Effector memory CD8-positive, alpha-beta T cell (primary cell): ENCODE measurements around the gene MORC4.
A peak's percentile ranks its signal among the peaks of the same experiment; 100 is the strongest.

Experiments used
- ATAC-seq: fragments of 150-1000 bp; cut with Tn5 transposase; replicated peaks from 2 replicates; pipeline ENCODE4 v1.10.0; 2021; ENCODE audit warnings: mild to moderate bottlenecking, moderate library complexity
- DNase-seq, 3 experiments: peaks; one replicate each; pipeline ENCODE4 v3.0.0; 2021
- H3K27ac Mint-ChIP-seq, 2 donors: one replicate each; pipeline ENCODE4 v1.8.0; 2022; ENCODE audit warnings: mild to moderate bottlenecking in 2 of 2, mixed read lengths in 2 of 2, moderate library complexity in 2 of 2
- H3K27me3 Mint-ChIP-seq, 2 donors: one replicate each; pipeline ENCODE4 v1.8.0; 2022; ENCODE audit warnings: mixed read lengths in 2 of 2
- H3K36me3 Mint-ChIP-seq: one replicate; pipeline ENCODE4 v1.8.0; 2022; ENCODE audit warnings: mild to moderate bottlenecking, moderate library complexity, mixed read lengths; ENCODE audit not compliant: insufficient read depth
- H3K4me1 Mint-ChIP-seq, 2 donors: one replicate each; pipeline ENCODE4 v1.8.0; 2022; ENCODE audit warnings: low read depth in 2 of 2, mixed read lengths in 2 of 2
- H3K4me3 Mint-ChIP-seq, 2 donors: one replicate each; pipeline ENCODE4 v1.8.0; 2022; ENCODE audit warnings: mild to moderate bottlenecking in 2 of 2, mixed read lengths in 2 of 2, moderate library complexity in 2 of 2
- H3K9me3 Mint-ChIP-seq, 2 donors: one replicate each; pipeline ENCODE4 v1.8.0; 2022; ENCODE audit warnings: mixed read lengths in 2 of 2
- total RNA-seq, 9 experiments: gene quantifications; one replicate each; lab custom pipeline; 2026; lab: John Stamatoyannopoulos, UW

MORC4 gene
- 14.5 to 41.5 (median 23.2) reads per million in 9 experiments for total RNA-seq

DNA sequence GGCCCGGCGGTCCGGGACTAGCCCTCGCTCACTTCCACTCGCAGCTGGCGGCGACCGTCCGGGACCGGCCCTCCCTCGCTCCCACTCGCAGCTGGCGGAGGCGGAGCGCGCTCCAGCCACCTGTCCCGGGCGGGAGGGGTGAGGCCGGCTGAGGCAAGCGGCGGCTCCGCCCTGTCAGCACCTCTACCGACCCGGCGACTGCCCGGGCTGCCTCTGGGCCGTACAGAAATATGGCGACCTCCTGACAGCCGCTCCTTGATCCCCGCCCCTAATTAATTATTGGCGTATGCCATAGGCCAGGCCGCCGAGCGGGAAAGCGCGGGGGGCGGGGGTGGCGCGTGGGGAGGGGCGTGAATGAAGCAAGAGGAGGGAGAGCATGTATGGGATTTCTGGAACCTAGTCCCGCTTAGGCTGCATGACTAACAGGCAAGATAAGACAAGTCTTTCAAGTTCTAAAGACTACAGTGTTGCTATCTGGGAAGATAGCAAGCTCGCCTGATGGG, at the start of gene MORC4:
MORC4 (minus strand) TSS at position 200 of the 503 bp plus-strand sequence. CDS start 243 bp downstream, outside the sequence.
- H3K27me3 Mint-ChIP-seq: no peaks in the 10 kb centered on the region
- H3K4me3 Mint-ChIP-seq: peak within 1 kb of the TSS; percentile 68 to 78
- H3K4me1 Mint-ChIP-seq: peaks cover 4 to 11% of the 10 kb centered on the region in 2 donors
- no peaks in the 10 kb centered on the region for H3K36me3 Mint-ChIP-seq
- H3K27ac Mint-ChIP-seq: peak within 1 kb of the TSS in 1 of 2 donors; percentile 85
- DNase-seq (peak; percentile 28 to 39 (median 34)), ATAC-seq (peak; percentile 76)
- no peaks in the 10 kb centered on the region for H3K9me3 Mint-ChIP-seq

DNA sequence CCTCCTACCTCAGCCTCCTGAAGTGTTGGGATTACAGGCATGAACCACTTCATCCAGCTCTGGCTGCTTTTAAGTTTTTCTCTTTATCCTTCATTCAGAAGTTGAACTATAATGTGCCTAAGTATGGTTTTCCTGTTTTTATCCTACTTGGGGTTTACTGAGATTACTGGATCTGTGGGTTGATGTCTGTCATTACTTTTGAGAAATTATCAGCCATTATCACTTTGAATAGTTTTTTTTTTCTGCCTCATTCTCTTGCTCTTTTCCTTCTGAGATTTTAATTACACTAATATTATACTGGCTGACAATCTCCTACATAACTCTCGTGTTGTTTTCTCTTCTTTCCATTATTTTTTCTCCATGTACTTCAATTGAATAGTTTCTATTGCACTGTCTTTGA, 47.6 kb upstream of the MORC4 start:
- Mint-ChIP-seq H3K27me3 (peaks cover 17 to 21% of the 10 kb centered on the region in 2 donors), H3K36me3 (no peaks in the 10 kb centered on the region), H3K9me3 (no peaks in the 10 kb centered on the region), H3K4me3 (no peak overlapping the region), H3K4me1 (no peaks in the 10 kb centered on the region), H3K27ac (no peak overlapping the region)
- no peak for ATAC-seq
- DNase-seq: no peak

DNA sequence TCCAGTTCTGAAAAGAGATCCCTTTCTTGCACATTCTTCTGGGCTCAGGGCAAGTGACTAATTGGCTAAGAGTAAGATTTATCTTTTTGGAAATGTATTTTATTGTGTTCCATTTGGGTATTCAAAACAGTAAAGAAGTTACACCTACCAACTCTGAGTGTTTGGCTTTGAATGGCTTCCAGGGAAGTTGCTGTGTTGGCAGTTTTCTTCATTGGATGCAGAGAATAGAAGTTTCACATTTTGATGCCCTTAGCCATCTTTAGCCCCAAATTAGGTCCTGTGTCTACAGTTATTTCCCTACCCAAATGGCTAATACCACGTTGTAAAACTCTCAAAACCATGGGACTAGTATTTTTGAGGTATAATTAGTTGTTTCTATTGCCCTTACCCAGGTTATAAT, 29.7 kb upstream of the MORC4 start:
- H3K4me1 Mint-ChIP-seq: no peaks in the 10 kb centered on the region
- no peak for ATAC-seq
- no peak overlapping the region for H3K4me3 Mint-ChIP-seq
- H3K9me3 Mint-ChIP-seq: no peaks in the 10 kb centered on the region
- H3K27ac Mint-ChIP-seq: no peak overlapping the region
- peaks cover 0 to 5% of the 10 kb centered on the region in 2 donors for H3K27me3 Mint-ChIP-seq
- no peaks in the 10 kb centered on the region for H3K36me3 Mint-ChIP-seq
- DNase-seq: no peak

DNA sequence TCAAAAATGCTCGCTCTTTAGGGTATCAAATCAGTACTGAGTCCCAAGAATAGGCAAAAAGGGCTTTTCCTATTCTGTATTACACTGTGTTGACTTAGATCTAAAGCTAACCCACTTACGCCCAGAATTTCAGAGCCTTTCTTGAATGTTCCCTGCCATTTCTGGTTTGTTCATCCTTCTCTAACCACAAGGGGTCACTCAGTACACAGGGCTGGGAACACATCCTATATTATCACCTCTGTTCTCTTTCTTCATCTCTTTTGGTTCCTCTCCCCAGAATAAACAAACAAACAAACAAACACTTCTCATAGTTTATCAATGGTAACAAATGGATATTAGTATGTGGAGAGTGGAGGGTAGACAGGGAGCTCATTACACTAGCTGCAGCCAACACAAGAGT, 25.5 kb upstream of the MORC4 start:
- Mint-ChIP-seq H3K27me3 (no peaks in the 10 kb centered on the region), H3K27ac (no peak overlapping the region), H3K4me1 (no peaks in the 10 kb centered on the region), H3K36me3 (no peaks in the 10 kb centered on the region), H3K9me3 (no peaks in the 10 kb centered on the region), H3K4me3 (no peak overlapping the region)
- DNase-seq: no peak
- no peak for ATAC-seq

DNA sequence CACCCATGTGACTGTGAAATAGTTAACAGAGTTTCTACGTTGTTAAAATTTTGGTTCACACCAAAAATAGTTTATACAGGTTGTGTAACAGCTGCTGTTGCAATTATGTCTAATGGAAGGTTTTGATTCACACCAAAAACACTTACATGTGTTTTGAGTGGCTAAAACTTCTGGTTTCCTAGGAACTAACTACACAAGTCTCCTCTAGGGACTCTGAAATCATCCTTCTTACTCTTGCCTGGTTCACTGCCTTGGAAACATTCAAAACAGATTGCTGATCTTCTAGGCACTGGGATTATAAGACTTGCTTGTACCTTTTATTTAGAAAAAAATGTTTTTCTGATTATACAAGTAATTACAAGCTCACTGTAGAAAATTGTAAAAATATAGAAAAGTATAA, 14.9 kb upstream of the MORC4 start:
- Mint-ChIP-seq H3K36me3 (no peaks in the 10 kb centered on the region), H3K27me3 (no peaks in the 10 kb centered on the region), H3K27ac (no peak overlapping the region), H3K4me1 (no peaks in the 10 kb centered on the region), H3K4me3 (no peak overlapping the region), H3K9me3 (no peaks in the 10 kb centered on the region)
- ATAC-seq (no peak), DNase-seq (no peak)

DNA sequence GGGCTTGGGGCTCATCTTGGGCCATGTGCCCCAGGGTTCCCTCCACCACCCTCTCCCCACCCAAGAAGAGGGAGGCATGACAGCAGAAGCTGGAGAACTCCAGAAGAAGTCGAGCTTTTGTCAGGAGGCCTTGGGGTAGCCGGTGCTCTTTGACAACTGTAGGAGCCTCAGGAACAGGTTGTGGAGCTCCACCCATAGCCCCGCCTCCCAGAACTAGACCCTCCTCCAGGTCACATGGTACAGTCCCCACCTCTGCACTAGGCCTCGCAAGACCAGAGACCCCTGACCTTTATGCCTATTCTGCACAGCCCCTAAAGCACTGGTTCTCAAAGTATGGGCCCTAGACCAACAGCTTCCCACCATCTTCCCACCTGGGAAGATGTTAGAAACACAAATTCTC, 8.0 kb upstream of the MORC4 start:
- Mint-ChIP-seq H3K9me3 (no peaks in the 10 kb centered on the region), H3K4me1 (no peaks in the 10 kb centered on the region), H3K4me3 (no peak overlapping the region), H3K36me3 (no peaks in the 10 kb centered on the region), H3K27ac (no peak overlapping the region), H3K27me3 (no peaks in the 10 kb centered on the region)
- no peak for ATAC-seq
- no peak for DNase-seq

DNA sequence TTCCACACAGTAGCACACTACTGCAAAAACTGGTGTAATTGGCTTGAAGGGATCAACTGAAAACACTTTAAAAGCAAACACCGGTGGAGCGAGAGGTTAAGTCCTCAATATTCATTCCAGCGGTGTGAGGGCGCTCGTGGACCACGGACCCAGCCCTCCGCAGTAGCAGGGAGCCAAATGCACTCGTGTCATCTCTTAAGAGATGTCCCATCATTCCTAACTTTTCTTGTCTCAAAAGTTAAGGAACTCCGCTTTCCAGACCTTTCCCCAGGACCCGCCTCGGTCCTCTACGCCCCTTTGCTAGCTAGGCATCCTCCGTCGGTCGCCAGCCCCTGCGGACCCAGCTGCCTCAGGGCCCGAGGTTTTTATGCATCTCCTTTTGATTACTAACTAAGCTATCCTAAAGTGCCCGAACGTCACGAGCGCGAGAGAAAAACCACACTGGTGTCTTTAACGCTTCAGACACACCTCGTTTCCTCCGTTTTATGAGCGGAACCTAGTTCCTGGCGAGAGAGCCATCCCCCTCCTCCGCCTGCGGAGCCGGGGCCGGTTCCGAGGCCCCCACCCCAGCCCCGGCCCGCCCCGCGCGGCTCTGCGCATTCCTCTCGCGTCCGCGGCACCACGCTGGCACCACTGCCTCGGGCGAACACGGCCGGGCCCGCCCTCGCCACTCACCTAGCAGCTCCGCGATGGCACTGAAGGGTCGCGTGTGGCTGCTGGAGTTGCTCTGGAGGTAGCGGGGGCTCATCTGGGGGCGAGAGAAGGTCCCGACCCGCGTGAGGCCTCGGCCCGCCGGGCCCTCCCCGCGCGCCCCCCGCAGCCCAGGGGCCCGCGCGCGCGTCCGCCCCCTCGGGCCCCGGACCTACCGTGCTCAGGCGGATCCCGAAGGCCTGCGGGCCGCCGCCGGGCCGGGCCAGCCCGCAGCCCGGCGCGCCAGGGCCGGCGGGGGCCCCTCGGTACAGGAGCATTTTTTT, 723 bp downstream of the MORC4 start:
- H3K4me1 Mint-ChIP-seq: peaks cover 4 to 11% of the 10 kb centered on the region in 2 donors
- no peaks in the 10 kb centered on the region for H3K9me3 Mint-ChIP-seq
- peak overlapping the region in 1 of 2 donors; percentile 85 for H3K27ac Mint-ChIP-seq
- DNase-seq: peak; percentile 15 to 35 (median 15)
- no peaks in the 10 kb centered on the region for H3K27me3 Mint-ChIP-seq
- H3K36me3 Mint-ChIP-seq: no peaks in the 10 kb centered on the region
- peak overlapping the region; percentile 68 to 78 for H3K4me3 Mint-ChIP-seq
- peak; percentile 64 for ATAC-seq

DNA sequence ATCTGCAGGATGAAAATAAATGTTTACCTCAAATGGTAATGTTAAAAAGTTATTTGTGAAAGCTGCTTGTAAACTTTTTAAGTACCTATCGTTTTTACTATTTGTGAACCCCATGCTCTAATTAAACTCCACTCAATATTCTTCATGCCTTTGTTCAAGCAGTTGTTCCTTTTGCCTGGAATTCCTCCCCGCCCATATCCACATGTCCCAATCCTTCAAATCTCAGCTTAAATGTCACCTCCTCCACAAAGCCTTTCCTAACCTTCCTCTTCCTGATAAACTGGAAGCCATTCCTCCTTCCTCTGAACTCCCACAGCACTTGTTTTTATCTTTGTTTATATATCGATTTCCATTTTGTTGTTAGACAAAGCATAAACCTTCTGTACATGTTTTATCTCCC, 2.4 kb downstream of the MORC4 start:
- H3K36me3 Mint-ChIP-seq: no peaks in the 10 kb centered on the region
- no peaks in the 10 kb centered on the region for H3K9me3 Mint-ChIP-seq
- ATAC-seq: no peak
- no peak overlapping the region for H3K27ac Mint-ChIP-seq
- H3K27me3 Mint-ChIP-seq: no peaks in the 10 kb centered on the region
- DNase-seq: no peak
- no peak overlapping the region for H3K4me3 Mint-ChIP-seq
- peaks cover 4 to 11% of the 10 kb centered on the region in 2 donors for H3K4me1 Mint-ChIP-seq

DNA sequence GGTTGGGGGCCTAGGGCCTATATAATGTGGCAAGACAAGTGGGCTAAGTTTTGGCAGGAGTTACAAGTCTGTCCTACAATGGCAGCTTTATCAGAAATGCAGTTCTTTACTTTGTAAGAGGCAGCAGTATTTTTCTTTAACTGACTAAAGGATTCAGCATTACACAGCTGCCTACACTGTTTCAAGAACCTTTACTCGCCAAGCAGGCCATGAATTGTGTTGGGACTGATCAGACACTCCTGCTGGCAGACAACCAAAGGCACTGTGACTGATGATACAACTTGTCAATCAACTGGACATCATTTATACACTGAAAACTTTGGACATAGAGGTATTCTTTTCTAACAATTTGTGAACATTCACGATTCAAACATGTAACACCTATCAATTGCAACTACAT, 4.3 kb downstream of the MORC4 start:
- H3K9me3 Mint-ChIP-seq: no peaks in the 10 kb centered on the region
- no peak overlapping the region for H3K27ac Mint-ChIP-seq
- no peaks in the 10 kb centered on the region for H3K27me3 Mint-ChIP-seq
- H3K4me1 Mint-ChIP-seq: peaks cover 4 to 11% of the 10 kb centered on the region in 2 donors
- H3K36me3 Mint-ChIP-seq: peaks cover 3% of the 10 kb centered on the region
- no peak overlapping the region for H3K4me3 Mint-ChIP-seq
- no peak for DNase-seq
- ATAC-seq: no peak

DNA sequence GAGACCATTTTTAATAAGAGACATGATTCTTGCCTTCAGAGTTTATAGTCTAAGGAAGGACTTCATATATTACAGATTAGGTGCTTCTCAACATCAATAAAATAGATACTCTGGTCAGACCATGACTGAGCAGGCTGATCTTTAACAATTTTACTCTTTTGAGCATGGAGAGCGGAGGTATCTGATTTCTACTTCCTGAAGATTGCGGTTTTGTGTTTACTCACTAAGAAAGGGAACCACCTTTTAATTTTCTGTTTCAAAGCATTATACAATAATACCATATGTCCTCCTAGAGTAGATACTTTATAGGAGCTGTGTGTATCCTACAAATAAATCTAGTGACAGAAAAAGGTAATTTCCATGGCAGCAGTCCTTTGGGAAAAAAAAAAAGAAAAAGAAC, 12.5 kb downstream of the MORC4 start:
- Mint-ChIP-seq H3K27ac (no peak overlapping the region), H3K36me3 (peaks cover 3% of the 10 kb centered on the region), H3K4me1 (no peaks in the 10 kb centered on the region), H3K27me3 (no peaks in the 10 kb centered on the region), H3K9me3 (no peaks in the 10 kb centered on the region), H3K4me3 (no peak overlapping the region)
- DNase-seq (no peak), ATAC-seq (no peak)

DNA sequence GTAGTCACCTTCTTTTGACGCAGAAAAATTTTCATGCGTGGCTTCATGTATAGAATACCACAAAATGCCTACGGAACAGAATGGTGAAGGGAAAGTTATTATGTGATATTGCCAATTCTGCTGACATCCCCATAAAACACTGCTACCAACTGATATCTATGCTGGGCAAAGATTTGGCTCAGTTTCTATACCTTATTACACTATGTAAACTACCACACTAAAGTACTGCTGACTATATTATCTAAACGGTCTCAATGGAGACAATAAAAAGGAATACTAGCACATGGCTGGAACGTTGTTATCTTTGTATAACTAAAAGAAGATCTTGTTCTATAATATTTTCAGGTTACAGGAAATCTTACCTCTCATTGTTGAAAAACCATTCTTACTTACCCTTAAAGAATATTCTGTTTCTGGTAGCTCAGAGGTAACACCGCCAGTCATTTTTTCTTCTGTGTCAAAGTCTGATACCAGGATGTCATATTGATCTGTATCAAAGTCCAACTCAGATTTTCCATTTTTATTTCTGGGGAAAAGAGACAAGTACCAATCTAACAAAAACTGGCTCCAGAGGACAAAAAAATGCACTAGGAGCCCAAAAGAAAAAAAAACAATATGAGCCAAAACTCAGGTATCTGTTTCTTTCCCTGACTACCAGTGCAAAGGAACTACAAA, 18.9 kb downstream of the MORC4 start:
- Mint-ChIP-seq H3K4me3 (no peak overlapping the region), H3K27ac (no peak overlapping the region), H3K4me1 (no peaks in the 10 kb centered on the region), H3K36me3 (no peaks in the 10 kb centered on the region), H3K27me3 (no peaks in the 10 kb centered on the region), H3K9me3 (no peaks in the 10 kb centered on the region)
- ATAC-seq (no peak), DNase-seq (no peak)

DNA sequence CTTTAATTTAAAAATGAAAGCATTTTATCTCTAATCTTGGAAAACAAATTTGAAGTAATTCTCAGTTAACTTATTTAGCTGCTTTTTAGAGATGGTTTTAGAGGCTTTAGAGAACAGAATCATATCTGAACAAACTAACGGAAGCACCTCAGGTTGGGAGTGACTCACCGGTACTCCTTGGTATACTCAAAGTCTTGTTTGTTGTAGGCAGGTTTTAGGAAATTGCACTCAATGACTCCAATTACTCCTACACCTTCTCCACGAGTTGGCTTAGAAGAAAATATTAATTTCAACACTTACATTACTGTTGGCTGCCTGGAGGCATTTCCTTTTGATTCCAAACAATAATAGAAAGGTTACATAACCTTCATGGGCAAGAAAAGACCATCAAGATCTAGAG, 23.6 kb downstream of the MORC4 start:
- Mint-ChIP-seq H3K9me3 (no peaks in the 10 kb centered on the region), H3K27ac (no peak overlapping the region), H3K27me3 (no peaks in the 10 kb centered on the region), H3K4me3 (no peak overlapping the region), H3K4me1 (no peaks in the 10 kb centered on the region), H3K36me3 (peaks cover 2% of the 10 kb centered on the region)
- DNase-seq (no peak), ATAC-seq (no peak)

DNA sequence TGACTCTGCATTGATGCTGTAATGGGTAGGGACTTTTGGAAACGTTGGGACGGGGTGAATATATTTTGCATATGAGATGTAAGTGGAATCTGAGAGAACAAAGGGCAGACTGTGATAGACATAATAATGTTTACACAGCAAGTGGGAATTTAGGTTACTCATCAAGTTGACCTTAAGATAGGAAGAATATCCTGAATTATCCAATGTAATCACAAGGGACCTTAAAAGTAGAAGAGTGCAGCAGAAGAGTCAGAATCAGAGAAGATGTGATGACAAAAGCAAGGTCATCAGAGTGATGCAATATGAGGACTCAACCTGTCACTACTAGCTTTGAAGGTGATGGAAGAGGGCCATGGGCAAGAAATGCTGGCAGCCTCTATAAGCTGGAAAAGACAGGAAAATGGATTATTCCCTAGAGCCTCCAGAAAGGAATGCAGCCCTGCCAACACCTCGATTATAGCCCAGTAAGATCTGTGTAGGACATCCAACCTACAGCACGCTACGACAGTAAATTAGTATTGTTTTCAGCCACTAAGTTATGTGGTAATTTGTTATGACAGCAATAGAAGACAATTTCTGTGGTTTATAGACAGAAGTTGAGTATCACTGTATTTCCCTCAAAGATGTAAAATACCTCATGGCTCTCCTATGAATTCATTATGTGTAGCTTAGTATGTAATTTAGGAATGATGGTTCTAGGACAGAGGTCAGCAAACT, 26.4 kb downstream of the MORC4 start:
- no peak overlapping the region for H3K4me3 Mint-ChIP-seq
- no peaks in the 10 kb centered on the region for H3K4me1 Mint-ChIP-seq
- no peaks in the 10 kb centered on the region for H3K27me3 Mint-ChIP-seq
- DNase-seq (no peak), ATAC-seq (no peak)
- no peak overlapping the region for H3K27ac Mint-ChIP-seq
- H3K36me3 Mint-ChIP-seq: peaks cover 5% of the 10 kb centered on the region
- H3K9me3 Mint-ChIP-seq: no peaks in the 10 kb centered on the region
